Karpas-422 (cell line): ENCODE results near the gene ANO10. TPM values are rescaled to one million over a fixed set of nuclear protein-coding genes. Genes with fewer than 3 reads are reported as not detected.

Experiments
- DNase-seq: peaks from one replicate; pipeline ENCODE4 v3.0.0-alpha.2; 2015
- H2AFZ ChIP-seq: fragments of 200-600 bp; sonication (generic); 2 replicates; pipeline ENCODE4 v1.6.1; 2014; ENCODE audit warnings: antibody characterized with exemption, low read length, mixed read lengths
- H3K27ac ChIP-seq: fragments of 200-600 bp; sonication (generic); 2 replicates; pipeline ENCODE4 v1.5.1; 2014; ENCODE audit warnings: mild to moderate bottlenecking, low read length, moderate library complexity
- H3K27me3 ChIP-seq: fragments of 200-600 bp; sonication (generic); 2 replicates; pipeline ENCODE4 v1.6.1; 2014; ENCODE audit warnings: low read length, mixed read lengths
- H3K36me3 ChIP-seq: fragments of 200-600 bp; sonication (generic); 2 replicates; pipeline ENCODE4 v1.6.1; 2014; ENCODE audit warnings: low read length, mixed read lengths; ENCODE audit not compliant: insufficient read depth
- H3K4me1 ChIP-seq: fragments of 200-600 bp; sonication (generic); 2 replicates; pipeline ENCODE4 v1.6.1; 2014; ENCODE audit warnings: mild to moderate bottlenecking, low read length, mixed read lengths
- H3K4me2 ChIP-seq: fragments of 200-600 bp; sonication (generic); 2 replicates; pipeline ENCODE4 v1.6.1; 2014; ENCODE audit warnings: low read length, low read depth, mild to moderate bottlenecking; ENCODE audit not compliant: poor library complexity, severe bottlenecking
- H3K4me3 ChIP-seq: fragments of 200-600 bp; sonication (generic); 2 replicates; pipeline ENCODE4 v1.5.1; 2014; ENCODE audit warnings: mild to moderate bottlenecking, antibody characterized with exemption, low read length, mixed read lengths
- H3K79me2 ChIP-seq: fragments of 200-600 bp; sonication (generic); 2 replicates; pipeline ENCODE4 v1.6.1; 2014; ENCODE audit warnings: mild to moderate bottlenecking, low read length, mixed read lengths
- H3K9ac ChIP-seq: fragments of 200-600 bp; sonication (generic); 2 replicates; pipeline ENCODE4 v1.6.0; 2014; ENCODE audit warnings: low read length
- H3K9me2 ChIP-seq: fragments of 200-600 bp; sonication (generic), shearing (Covaris generic); replicated peaks from 2 replicates; pipeline ENCODE4 v1.6.0; 2014; ENCODE audit warnings: mild to moderate bottlenecking, low read length, moderate library complexity; ENCODE audit not compliant: insufficient read depth
- H3K9me3 ChIP-seq: fragments of 300-700, 200-600 bp; sonication (generic); 2 replicates; pipeline ENCODE4 v1.6.1; 2014; ENCODE audit warnings: low read length, mixed read lengths
- H4K20me1 ChIP-seq: fragments of 200-600 bp; sonication (generic); 2 replicates; pipeline ENCODE4 v1.6.1; 2014; ENCODE audit warnings: mild to moderate bottlenecking, antibody characterized with exemption, low read length, low read depth; ENCODE audit not compliant: insufficient read depth
- total RNA-seq: library from RNA; depleted of rRNA; stranded (reverse); fragments of >200 nt; shearing (Covaris generic); gene quantifications from 2 replicates; pipeline ENCODE4 v1.2.3, GENCODE V29; 2014; ENCODE audit warnings: low replicate concordance

The ANO10 gene
- total RNA-seq, 1 experiment from 2014 or later: 3.2 TPM

DNA sequence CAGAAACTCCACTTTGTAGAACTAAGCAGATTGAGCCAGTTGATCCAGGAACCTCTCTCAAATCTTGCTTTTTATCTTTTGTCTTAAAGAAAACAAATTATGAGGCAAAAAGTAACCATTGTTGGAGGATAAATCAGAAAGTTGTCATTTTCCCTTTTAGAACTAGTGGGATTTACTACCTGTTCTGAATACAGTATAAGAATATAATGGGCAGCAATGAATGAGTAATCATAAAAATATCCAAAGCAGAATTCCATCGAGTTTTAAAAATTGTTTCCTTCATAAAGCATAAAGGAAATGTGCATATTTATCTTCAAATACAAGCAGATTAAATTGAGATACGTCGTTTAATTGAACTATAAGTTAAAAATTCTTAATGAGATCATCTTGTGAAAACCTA is 15.9 kb upstream of the ANO10 start:
- Histone ChIP-seq H3K9me2 (no peaks in the 10 kb centered on the region), H3K9ac (no peak overlapping the region), H3K79me2 (no peaks in the 10 kb centered on the region), H3K4me3 (no peak overlapping the region), H3K4me1 (no peaks in the 10 kb centered on the region), H3K27me3 (no peaks in the 10 kb centered on the region), H3K9me3 (no peaks in the 10 kb centered on the region), H3K36me3 (no peaks in the 10 kb centered on the region), H4K20me1 (no peaks in the 10 kb centered on the region), H3K4me2 (no peak overlapping the region), H3K27ac (no peak overlapping the region), H2AFZ (no peak overlapping the region)
- DNase-seq: no peak

DNA sequence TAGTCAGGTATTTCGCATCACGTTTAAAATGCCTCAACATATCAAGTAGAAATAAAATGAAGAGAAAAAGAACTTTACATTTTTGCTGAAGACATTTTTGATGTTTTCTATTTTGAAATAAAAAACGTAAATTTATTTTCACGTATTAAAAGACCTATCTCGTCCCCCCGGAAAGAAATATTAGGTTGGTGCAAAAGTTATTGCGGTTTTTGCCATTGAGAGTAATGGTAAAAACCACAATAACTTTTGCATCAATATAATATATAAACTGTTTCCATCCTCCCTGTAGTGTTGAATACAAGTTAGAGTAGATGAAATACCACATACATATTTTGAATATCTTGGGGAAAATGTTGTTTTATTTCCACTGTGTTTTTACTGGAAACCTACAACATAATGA is 11.2 kb upstream of the ANO10 start:
- Histone ChIP-seq H3K27me3 (no peaks in the 10 kb centered on the region), H3K79me2 (no peaks in the 10 kb centered on the region), H2AFZ (no peak overlapping the region), H3K36me3 (no peaks in the 10 kb centered on the region), H3K4me2 (no peak overlapping the region), H3K4me1 (no peaks in the 10 kb centered on the region), H3K27ac (no peak overlapping the region), H3K4me3 (no peak overlapping the region), H4K20me1 (no peaks in the 10 kb centered on the region), H3K9me2 (no peaks in the 10 kb centered on the region), H3K9me3 (no peaks in the 10 kb centered on the region), H3K9ac (no peak overlapping the region)
- DNase-seq: peak; percentile 25

GRCh38 chr3:43632269-43632733 is 10.5 kb upstream of the ANO10 start:
- no peaks in the 10 kb centered on the region for H3K27me3 ChIP-seq
- H3K36me3 ChIP-seq: no peaks in the 10 kb centered on the region
- no peak overlapping the region for H3K27ac ChIP-seq
- no peak overlapping the region for H3K4me3 ChIP-seq
- H4K20me1 ChIP-seq: no peaks in the 10 kb centered on the region
- H3K9me3 ChIP-seq: no peaks in the 10 kb centered on the region
- no peak overlapping the region for H3K4me2 ChIP-seq
- H3K9me2 ChIP-seq: no peaks in the 10 kb centered on the region
- DNase-seq: peak; percentile 12
- H3K9ac ChIP-seq: no peak overlapping the region
- no peaks in the 10 kb centered on the region for H3K4me1 ChIP-seq
- no peaks in the 10 kb centered on the region for H3K79me2 ChIP-seq
- no peak overlapping the region for H2AFZ ChIP-seq

DNA sequence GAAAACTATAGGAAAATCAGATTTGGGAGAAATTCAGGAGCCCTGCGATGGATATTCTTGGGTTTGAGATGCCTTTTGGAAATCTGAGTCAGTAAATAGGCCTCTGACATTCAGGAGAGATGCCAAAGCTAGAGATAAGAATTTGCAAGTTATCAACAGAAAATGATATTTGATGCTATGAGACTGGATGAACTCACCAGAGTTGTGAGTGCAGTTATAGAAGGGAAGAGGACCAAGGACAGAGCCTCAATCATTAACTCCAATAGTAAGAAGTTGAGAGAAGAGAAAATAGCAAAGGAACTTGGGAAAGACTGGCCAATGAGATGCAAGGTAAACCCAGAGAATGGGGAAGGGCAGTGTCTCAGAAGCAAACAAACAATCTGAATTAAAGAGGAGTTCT is 7.9 kb upstream of the ANO10 start:
- Histone ChIP-seq H3K27ac (no peak overlapping the region), H3K9me3 (no peaks in the 10 kb centered on the region), H3K9me2 (no peaks in the 10 kb centered on the region), H4K20me1 (no peaks in the 10 kb centered on the region), H3K9ac (no peak overlapping the region), H3K27me3 (no peaks in the 10 kb centered on the region), H3K79me2 (no peaks in the 10 kb centered on the region), H3K4me3 (no peak overlapping the region), H2AFZ (no peak overlapping the region), H3K4me2 (no peak overlapping the region), H3K36me3 (no peaks in the 10 kb centered on the region), H3K4me1 (no peaks in the 10 kb centered on the region)
- no peak for DNase-seq

GRCh38 chr3:43629257-43629656 is 7.4 kb upstream of the ANO10 start:
- Histone ChIP-seq H3K9me2 (no peaks in the 10 kb centered on the region), H3K4me3 (no peak overlapping the region), H3K9me3 (no peaks in the 10 kb centered on the region), H2AFZ (no peak overlapping the region), H3K4me1 (no peaks in the 10 kb centered on the region), H3K79me2 (no peaks in the 10 kb centered on the region), H4K20me1 (no peaks in the 10 kb centered on the region), H3K36me3 (no peaks in the 10 kb centered on the region), H3K27ac (no peak overlapping the region), H3K4me2 (no peak overlapping the region), H3K9ac (no peak overlapping the region), H3K27me3 (no peaks in the 10 kb centered on the region)
- no peak for DNase-seq

DNA sequence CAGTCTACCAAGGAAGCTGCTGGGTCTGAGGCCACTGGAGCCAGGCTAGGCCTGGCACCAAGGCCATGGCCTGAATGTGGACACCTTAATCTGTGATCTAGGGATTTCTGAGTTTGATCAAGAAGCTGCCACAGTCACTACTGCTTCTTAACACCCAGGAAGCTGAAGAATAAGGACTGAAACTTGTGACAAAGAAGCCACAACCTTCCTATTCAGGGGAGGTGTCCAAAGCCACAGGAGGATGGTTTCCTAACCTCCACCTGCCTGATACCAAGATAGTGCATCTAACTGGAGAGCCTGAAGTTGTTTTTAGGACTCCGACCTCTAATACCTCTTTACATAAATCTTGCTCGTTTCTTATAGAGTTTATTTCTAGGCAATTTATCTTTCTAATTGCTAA is 5.5 kb upstream of the ANO10 start:
- DNase-seq: no peak
- H3K36me3 ChIP-seq: no peaks in the 10 kb centered on the region
- H2AFZ ChIP-seq: no peak overlapping the region
- no peaks in the 10 kb centered on the region for H3K27me3 ChIP-seq
- no peaks in the 10 kb centered on the region for H3K9me3 ChIP-seq
- H3K4me1 ChIP-seq: peaks cover 6% of the 10 kb centered on the region
- H3K4me3 ChIP-seq: no peak overlapping the region
- H3K4me2 ChIP-seq: no peak overlapping the region
- H3K27ac ChIP-seq: no peak overlapping the region
- no peaks in the 10 kb centered on the region for H3K79me2 ChIP-seq
- no peak overlapping the region for H3K9ac ChIP-seq
- no peaks in the 10 kb centered on the region for H4K20me1 ChIP-seq
- no peaks in the 10 kb centered on the region for H3K9me2 ChIP-seq

GRCh38 chr3:43624619-43625305 is 3.0 kb upstream of the ANO10 start:
- Histone ChIP-seq H3K9ac (no peak overlapping the region), H2AFZ (no peak overlapping the region), H3K27ac (no peak overlapping the region), H3K9me2 (no peaks in the 10 kb centered on the region), H4K20me1 (no peaks in the 10 kb centered on the region), H3K9me3 (no peaks in the 10 kb centered on the region), H3K4me2 (no peak overlapping the region), H3K36me3 (no peaks in the 10 kb centered on the region), H3K4me1 (peaks cover 12% of the 10 kb centered on the region), H3K79me2 (no peaks in the 10 kb centered on the region), H3K27me3 (no peaks in the 10 kb centered on the region), H3K4me3 (no peak overlapping the region)
- DNase-seq: no peak

- Histone ChIP-seq H3K9me3 (no peaks in the 10 kb centered on the region), H3K4me1 (peaks cover 12% of the 10 kb centered on the region), H3K36me3 (no peaks in the 10 kb centered on the region), H3K79me2 (no peaks in the 10 kb centered on the region), H4K20me1 (no peaks in the 10 kb centered on the region), H3K27me3 (no peaks in the 10 kb centered on the region), H3K9ac (peak overlapping the region; percentile 76), H3K9me2 (no peaks in the 10 kb centered on the region), H3K4me3 (peak overlapping the region; percentile 65), H2AFZ (peak overlapping the region; percentile 85), H3K27ac (no peak overlapping the region), H3K4me2 (peak overlapping the region; percentile 80)
- DNase-seq: no peak
Measured at GRCh38 chr3:43620831-43621655, 768 bp downstream of the ANO10 start.
